Measurements from ENCODE around the gene SSH3. TPM values are rescaled to one million over a fixed set of nuclear protein-coding genes. Genes with fewer than 3 reads are reported as not detected.

Gene SSH3
- total and polyA plus RNA-seq, 2 donors (not counting 1 experiment from before 2014, with no cell fraction given), result 6.9 to 15.7 TPM

DNA sequence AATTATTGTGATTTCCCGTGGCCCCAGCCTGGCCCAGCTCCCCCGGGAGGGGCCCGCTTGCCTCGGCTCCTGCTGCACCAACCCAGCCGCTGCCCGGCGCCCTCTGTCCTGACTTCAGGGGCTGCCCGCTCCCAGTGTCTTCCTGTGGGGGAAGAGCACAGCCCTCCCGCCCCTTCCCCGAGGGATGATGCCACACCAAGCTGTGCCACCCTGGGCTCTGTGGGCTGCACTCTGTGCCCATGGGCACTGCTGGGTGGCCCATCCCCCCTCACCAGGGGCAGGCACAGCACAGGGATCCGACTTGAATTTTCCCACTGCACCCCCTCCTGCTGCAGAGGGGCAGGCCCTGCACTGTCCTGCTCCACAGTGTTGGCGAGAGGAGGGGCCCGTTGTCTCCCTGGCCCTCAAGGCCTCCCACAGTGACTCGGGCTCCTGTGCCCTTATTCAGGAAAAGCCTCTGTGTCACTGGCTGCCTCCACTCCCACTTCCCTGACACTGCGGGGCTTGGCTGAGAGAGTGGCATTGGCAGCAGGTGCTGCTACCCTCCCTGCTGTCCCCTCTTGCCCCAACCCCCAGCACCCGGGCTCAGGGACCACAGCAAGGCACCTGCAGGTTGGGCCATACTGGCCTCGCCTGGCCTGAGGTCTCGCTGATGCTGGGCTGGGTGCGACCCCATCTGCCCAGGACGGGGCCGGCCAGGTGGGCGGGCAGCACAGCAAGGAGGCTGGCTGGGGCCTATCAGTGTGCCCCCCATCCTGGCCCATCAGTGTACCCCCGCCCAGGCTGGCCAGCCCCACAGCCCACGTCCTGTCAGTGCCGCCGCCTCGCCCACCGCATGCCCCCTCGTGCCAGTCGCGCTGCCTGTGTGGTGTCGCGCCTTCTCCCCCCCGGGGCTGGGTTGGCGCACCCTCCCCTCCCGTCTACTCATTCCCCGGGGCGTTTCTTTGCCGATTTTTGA, 17.5 kb upstream of the SSH3 start:
- H3K36me3 ChIP-seq (ENCODE audit: control insufficient read depth, insufficient read depth, low read length), result peaks cover 38% of the 10 kb centered on the region
- no peak for DNase-seq (ENCODE audit: low read depth in 2 of 2)
- no peak overlapping the region for H3K9ac ChIP-seq (ENCODE audit: insufficient read depth, low read length)

DNA sequence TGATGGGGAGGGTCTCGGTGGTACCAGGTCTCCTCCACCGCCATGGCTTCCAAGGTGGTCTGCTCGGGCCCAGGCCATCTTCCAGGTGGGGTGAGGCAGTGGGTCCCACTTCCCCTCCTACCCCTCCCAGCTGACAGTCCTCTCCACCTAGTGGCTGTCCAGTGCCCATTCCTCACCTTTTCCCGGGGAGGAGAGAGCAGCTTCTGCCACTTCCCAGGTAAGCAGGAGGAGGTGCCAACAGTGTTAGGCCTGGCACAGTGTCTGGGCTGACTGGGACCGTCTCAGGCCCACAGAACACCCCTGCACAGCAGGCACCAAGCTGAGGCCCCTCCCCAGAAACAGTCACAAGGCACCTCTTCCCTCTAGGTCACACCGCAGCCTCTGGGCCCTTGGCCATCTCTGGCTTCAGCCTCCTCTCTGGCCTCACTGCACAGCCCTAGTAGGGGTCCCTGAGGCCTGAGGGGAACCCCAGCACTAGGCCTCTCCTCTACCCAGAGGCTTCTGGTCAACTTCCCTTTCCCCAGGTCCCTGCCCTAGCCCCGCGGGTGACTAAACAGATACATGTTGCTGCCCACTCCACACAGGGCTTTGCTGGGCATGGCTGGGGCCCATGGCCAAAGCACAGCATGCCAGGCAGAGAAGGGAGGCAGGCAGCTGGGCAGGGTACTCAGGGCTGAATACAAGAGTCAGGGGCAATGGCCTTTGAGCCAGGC, 16.6 kb upstream of the SSH3 start:
- H3K9me3 ChIP-seq (ENCODE audit: control insufficient read depth, insufficient read depth, low read depth, low read length), result no peaks in the 10 kb centered on the region
- H3K4me3 ChIP-seq (replicated peaks in 1 of 4; ENCODE audit: control extremely low read depth in 1 of 4, insufficient read depth in 1 of 4, low read depth in 3 of 4, low read length in 4 of 4), result no peak overlapping the region
- H3K9ac ChIP-seq (ENCODE audit: insufficient read depth, low read length), result no peak overlapping the region
- TF ChIP-seq EZH2 (IDR thresholded peaks at IDR 0.05; ENCODE audit: low read length, missing control alignments), result no peak
- TF ChIP-seq, protein P1, sequence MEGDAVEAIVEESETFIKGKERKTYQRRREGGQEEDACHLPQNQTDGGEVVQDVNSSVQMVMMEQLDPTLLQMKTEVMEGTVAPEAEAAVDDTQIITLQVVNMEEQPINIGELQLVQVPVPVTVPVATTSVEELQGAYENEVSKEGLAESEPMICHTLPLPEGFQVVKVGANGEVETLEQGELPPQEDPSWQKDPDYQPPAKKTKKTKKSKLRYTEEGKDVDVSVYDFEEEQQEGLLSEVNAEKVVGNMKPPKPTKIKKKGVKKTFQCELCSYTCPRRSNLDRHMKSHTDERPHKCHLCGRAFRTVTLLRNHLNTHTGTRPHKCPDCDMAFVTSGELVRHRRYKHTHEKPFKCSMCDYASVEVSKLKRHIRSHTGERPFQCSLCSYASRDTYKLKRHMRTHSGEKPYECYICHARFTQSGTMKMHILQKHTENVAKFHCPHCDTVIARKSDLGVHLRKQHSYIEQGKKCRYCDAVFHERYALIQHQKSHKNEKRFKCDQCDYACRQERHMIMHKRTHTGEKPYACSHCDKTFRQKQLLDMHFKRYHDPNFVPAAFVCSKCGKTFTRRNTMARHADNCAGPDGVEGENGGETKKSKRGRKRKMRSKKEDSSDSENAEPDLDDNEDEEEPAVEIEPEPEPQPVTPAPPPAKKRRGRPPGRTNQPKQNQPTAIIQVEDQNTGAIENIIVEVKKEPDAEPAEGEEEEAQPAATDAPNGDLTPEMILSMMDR (conservative IDR thresholded peaks at IDR 0.05 in 1 of 2, IDR thresholded peaks at IDR 0.05 in 1 of 2; ENCODE audit: low read depth in 1 of 2, low read length in 2 of 2), result no peak
- no peaks in the 10 kb centered on the region for H4K20me1 ChIP-seq (ENCODE audit: control insufficient read depth, extremely low read depth, insufficient read depth, low read length)
- no peak for DNase-seq (ENCODE audit: low read depth in 2 of 2)
- H3K27ac ChIP-seq (ENCODE audit: insufficient read depth, low read length), result no peak overlapping the region
- H3K36me3 ChIP-seq (ENCODE audit: control insufficient read depth, insufficient read depth, low read length), result peaks cover 38% of the 10 kb centered on the region
- peaks cover 15% of the 10 kb centered on the region for H3K79me2 ChIP-seq (ENCODE audit: control insufficient read depth, insufficient read depth, low read length)
- peaks cover 13% of the 10 kb centered on the region for H3K4me1 ChIP-seq (ENCODE audit: control insufficient read depth, extremely low read depth, insufficient read depth, low read length)
- H3K27me3 ChIP-seq (ENCODE audit: control insufficient read depth, insufficient read depth, low read length), result no peaks in the 10 kb centered on the region
- H3K4me2 ChIP-seq (ENCODE audit: extremely low read depth, insufficient read depth, low read length), result no peak overlapping the region
- no peak overlapping the region for H2AFZ ChIP-seq (ENCODE audit: low read length)

More for the DNA sequence above, 17.5 kb upstream of the SSH3 start:
- Histone ChIP-seq H3K4me3 (replicated peaks in 1 of 4; ENCODE audit: control extremely low read depth in 1 of 4, insufficient read depth in 1 of 4, low read depth in 3 of 4, low read length in 4 of 4) (no peak overlapping the region), H3K27me3 (ENCODE audit: control insufficient read depth, insufficient read depth, low read length) (no peaks in the 10 kb centered on the region), H3K9me3 (ENCODE audit: control insufficient read depth, insufficient read depth, low read depth, low read length) (no peaks in the 10 kb centered on the region), H4K20me1 (ENCODE audit: control insufficient read depth, extremely low read depth, insufficient read depth, low read length) (no peaks in the 10 kb centered on the region), H3K27ac (ENCODE audit: insufficient read depth, low read length) (no peak overlapping the region), H3K4me2 (ENCODE audit: extremely low read depth, insufficient read depth, low read length) (no peak overlapping the region), H2AFZ (ENCODE audit: low read length) (no peak overlapping the region), H3K4me1 (ENCODE audit: control insufficient read depth, extremely low read depth, insufficient read depth, low read length) (peaks cover 13% of the 10 kb centered on the region), H3K79me2 (ENCODE audit: control insufficient read depth, insufficient read depth, low read length) (peaks cover 13% of the 10 kb centered on the region)
- TF ChIP-seq, protein P1 (conservative IDR thresholded peaks at IDR 0.05 in 1 of 2, IDR thresholded peaks at IDR 0.05 in 1 of 2; ENCODE audit: low read depth in 1 of 2, low read length in 2 of 2), result no peak
- TF ChIP-seq EZH2 (IDR thresholded peaks at IDR 0.05; ENCODE audit: low read length, missing control alignments), result no peak

All from fibroblast of lung (primary cell).